ENCODE results near the gene GEMIN8.

The GEMIN8 gene

GRCh38 chrX:14015294-14015693 is 14.4 kb downstream of the GEMIN8 start:
- no peak for DNase-seq (ENCODE audit: low spot score)

GRCh38 chrX:14014526-14014925 is 15.2 kb downstream of the GEMIN8 start:
- no peak for DNase-seq (ENCODE audit: low spot score)

- no peak for DNase-seq (ENCODE audit: low spot score)
These were observed 16.6 kb downstream of the GEMIN8 start for GRCh38 chrX:14013054-14013453.

GRCh38 chrX:14010566-14010965 is 19.1 kb downstream of the GEMIN8 start:
- DNase-seq (ENCODE audit: low spot score): no peak

- DNase-seq (ENCODE audit: low spot score): no peak
These were observed 23.2 kb downstream of the GEMIN8 start for GRCh38 chrX:14006540-14006939.

GRCh38 chrX:14003876-14004425 is 25.7 kb downstream of the GEMIN8 start:
- DNase-seq (ENCODE audit: low spot score): no peak

- DNase-seq (ENCODE audit: low spot score): no peak
These were observed 26.7 kb downstream of the GEMIN8 start for GRCh38 chrX:14003028-14003427.

GRCh38 chrX:13996650-13997049 is 33.0 kb downstream of the GEMIN8 start:
- DNase-seq (ENCODE audit: low spot score): no peak

GRCh38 chrX:13994536-13995080 is 35.1 kb downstream of the GEMIN8 start:
- no peak for DNase-seq (ENCODE audit: low spot score)

GRCh38 chrX:13994104-13994503 is 35.6 kb downstream of the GEMIN8 start:
- no peak for DNase-seq (ENCODE audit: low spot score)

- DNase-seq (ENCODE audit: low spot score): no peak
These were observed 39.4 kb downstream of the GEMIN8 start for GRCh38 chrX:13990126-13990800.

GRCh38 chrX:13985697-13986435 is 43.8 kb downstream of the GEMIN8 start:
- peak; percentile 48 for DNase-seq (ENCODE audit: low spot score)

GRCh38 chrX:13983734-13984133 is 46.0 kb downstream of the GEMIN8 start:
- no peak for DNase-seq (ENCODE audit: low spot score)

- DNase-seq (ENCODE audit: low spot score): no peak
These were observed 61.5 kb downstream of the GEMIN8 start for GRCh38 chrX:13968198-13968597.

GRCh38 chrX:13967636-13968035 is 62.1 kb downstream of the GEMIN8 start:
- no peak for DNase-seq (ENCODE audit: low spot score)

GRCh38 chrX:13966793-13967125 is 62.9 kb downstream of the GEMIN8 start:
- no peak for DNase-seq (ENCODE audit: low spot score)

GRCh38 chrX:13966071-13966792 is 63.5 kb downstream of the GEMIN8 start:
- peak; percentile 70 for DNase-seq (ENCODE audit: low spot score)

GRCh38 chrX:13965531-13965930 is 64.2 kb downstream of the GEMIN8 start:
- no peak for DNase-seq (ENCODE audit: low spot score)

- no peak for DNase-seq (ENCODE audit: low spot score)
These were observed 72.7 kb downstream of the GEMIN8 start for GRCh38 chrX:13956998-13957397.

Measured in COLO829 (cell line).